Retinal pigment epithelial cell (primary cell): Measurements from ENCODE around the gene PRODH.
"Not testable (repeated sequence)": the region's sequence is repeated elsewhere in the genome, so short reads cannot be mapped to it uniquely, and the experiment has no call there.

ENCODE experiments used
- DNase-seq: peaks from one replicate; pipeline ENCODE4 v3.0.0-alpha.2; 2010; ENCODE audit warnings: low read depth
- H3K4me3 ChIP-seq: 2 replicates; pipeline ENCODE4 v1.5.1; 2011; ENCODE audit warnings: mild to moderate bottlenecking, low read length, control low read depth, moderate library complexity
- TF ChIP-seq, protein P1 (sequence below): conservative IDR thresholded peaks from 2 replicates; pipeline ENCODE4 v1.5.1; 2011; ENCODE audit warnings: low read depth, low read length, control low read depth, inconsistent platforms

The PRODH gene

DNA sequence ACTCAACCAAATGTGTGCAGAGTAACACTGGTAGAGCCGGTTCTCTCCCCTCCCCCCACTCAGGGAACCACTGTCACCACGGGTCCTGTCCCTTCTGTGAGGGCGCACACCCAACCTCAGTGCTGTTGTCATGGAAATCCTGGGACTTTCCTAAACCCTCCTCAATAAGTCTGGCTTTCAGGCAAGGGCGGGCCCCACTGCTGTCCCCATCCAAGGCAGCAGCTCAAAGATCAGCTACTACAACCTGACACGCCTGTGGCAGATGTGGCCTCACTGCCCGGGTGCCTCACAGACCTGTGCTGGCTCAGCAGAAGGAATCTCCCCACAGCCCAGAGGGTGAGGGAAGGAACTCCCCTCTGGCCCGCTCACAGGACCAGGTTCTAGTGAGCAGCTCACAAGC is 2.2 kb downstream of the PRODH start:
- DNase-seq, result no peak
- no peak overlapping the region for H3K4me3 ChIP-seq
- TF ChIP-seq, protein P1, sequence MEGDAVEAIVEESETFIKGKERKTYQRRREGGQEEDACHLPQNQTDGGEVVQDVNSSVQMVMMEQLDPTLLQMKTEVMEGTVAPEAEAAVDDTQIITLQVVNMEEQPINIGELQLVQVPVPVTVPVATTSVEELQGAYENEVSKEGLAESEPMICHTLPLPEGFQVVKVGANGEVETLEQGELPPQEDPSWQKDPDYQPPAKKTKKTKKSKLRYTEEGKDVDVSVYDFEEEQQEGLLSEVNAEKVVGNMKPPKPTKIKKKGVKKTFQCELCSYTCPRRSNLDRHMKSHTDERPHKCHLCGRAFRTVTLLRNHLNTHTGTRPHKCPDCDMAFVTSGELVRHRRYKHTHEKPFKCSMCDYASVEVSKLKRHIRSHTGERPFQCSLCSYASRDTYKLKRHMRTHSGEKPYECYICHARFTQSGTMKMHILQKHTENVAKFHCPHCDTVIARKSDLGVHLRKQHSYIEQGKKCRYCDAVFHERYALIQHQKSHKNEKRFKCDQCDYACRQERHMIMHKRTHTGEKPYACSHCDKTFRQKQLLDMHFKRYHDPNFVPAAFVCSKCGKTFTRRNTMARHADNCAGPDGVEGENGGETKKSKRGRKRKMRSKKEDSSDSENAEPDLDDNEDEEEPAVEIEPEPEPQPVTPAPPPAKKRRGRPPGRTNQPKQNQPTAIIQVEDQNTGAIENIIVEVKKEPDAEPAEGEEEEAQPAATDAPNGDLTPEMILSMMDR, result no peak

DNA sequence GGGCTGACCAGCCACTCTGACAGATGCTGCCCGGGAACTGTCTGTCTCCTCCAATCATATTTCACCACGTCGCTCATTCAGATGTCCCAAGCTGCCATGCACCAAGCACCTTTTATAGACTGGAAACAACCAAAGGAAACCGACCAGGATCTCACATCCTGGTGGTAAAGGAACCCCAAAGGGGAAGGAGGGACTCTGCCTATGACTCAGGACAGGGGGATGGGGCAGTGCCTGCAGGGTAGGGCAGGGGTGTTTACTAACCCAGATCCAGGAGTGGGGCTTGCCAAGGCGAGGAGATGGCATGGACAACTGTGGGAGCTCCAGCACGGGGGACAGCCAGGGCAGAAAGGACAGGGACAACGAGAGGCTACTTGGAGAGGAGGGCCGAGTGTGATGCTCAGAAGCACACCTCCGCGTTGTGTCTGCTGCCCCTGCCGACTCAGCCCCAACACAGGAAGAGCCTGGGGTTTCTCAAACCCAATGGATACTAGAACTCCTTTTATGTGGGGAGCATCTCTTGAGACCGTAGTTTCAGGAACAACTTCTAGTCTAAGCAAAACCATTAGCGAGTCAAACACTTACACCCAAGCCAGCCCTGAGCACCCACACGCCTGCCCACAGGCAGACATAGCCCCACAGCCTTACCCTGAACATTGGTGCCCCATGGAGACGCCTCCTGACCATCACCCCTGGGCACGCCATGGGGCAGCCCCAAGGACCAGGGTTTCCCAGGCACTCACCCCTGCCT is 4.0 kb downstream of the PRODH start:
- no peak overlapping the region for H3K4me3 ChIP-seq
- TF ChIP-seq, protein P1, result no peak
- no peak for DNase-seq

DNA sequence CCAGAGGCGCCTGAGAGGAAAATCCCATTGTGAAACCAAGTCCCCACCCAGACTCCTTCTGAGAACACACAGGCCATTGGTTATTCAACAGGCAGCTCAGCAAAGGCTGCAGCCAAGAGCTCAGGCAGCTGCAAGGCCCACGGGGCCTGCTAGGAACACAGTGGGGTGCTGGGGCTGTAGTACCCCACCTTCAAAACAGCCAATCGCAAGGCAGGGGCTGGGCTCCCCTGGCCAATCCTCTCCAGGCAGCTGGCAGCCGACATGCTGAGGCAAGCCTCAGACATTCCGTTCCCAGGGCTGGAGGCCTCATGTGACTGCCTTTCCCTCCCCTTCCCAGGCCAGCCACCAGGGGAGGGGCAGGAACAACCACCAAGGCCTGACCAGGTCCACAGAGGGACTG is 6.6 kb downstream of the PRODH start:
- TF ChIP-seq, protein P1, result no peak
- DNase-seq, result no peak

GRCh38 chr22:18927573-18927972 is 8.5 kb downstream of the PRODH start:
- TF ChIP-seq, protein P1, result no peak
- no peak for DNase-seq
- H3K4me3 ChIP-seq, result no peak overlapping the region

More for the DNA sequence above, 6.6 kb downstream of the PRODH start:
- H3K4me3 ChIP-seq, result no peak overlapping the region

GRCh38 chr22:18927020-18927419 is 9.1 kb downstream of the PRODH start:
- TF ChIP-seq, protein P1, result no peak
- DNase-seq, result no peak
- no peak overlapping the region for H3K4me3 ChIP-seq

DNA sequence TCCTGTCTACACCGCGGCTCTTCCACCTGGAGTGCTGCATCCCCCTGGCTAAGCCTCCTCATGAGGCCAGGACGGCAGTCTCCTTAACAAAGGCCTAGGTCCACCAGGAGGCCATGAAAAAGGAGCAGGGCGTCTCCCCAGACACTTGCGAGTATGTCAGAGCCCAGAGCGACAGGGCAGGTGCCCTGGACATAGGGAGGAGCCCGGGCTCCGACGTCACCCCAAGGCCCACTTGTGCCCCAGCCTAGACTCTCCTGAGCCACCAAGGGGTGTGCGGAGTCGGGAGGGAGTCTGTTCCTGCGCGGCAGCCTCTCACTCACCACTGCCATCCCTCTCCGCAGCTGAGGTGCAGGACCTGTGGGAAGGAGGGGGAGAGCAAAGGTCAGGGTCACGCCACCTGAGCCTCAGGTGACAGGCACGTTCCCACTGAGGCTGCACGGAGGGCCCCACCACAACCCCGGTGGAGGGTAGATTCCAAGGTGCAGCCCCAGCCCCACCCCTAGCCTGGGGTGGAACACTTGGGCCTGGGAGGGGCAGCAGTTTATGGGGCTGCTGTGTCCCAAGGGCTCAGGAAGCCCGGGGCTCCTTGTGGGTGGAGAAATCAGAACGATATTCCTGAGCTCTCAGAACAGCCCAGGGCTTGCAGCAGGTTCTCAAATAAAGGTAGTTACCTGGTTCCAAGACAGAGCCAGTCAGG is 10.6 kb downstream of the PRODH start:
- no peak for DNase-seq
- H3K4me3 ChIP-seq, result no peak overlapping the region
- TF ChIP-seq, protein P1, result no peak

DNA sequence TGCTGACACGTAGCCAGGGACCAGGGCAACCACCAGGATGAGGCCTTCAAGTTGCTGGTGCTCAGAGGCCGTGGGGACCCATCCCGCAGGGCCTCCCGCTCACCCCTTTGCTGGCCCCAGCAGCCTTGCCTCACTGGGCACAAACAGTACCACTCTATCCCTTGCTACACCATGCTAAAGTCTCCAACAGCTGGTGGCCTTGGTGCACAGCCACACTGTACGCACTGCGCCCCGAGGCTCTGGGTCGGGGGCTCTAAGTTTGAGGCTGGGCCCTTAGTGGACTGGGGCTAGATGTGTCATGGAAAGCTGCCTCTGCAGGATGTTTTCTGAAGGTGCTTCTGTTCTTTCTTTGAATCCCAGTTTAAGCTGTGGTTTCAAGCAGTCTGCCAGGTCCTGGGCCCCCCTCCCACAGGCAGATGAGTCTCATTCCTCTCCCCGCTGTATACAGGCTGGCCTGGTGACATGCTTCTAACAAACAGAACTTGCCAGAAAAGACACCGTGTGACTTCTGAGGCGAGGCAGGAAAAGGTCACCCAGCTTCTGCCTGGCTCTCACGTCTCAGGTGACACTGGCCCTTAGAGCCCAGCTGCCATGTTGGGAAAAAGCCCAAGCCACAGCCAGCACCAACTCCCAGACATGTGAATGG is 15.7 kb downstream of the PRODH start:
- not testable (repeated sequence) for DNase-seq, H3K4me3 ChIP-seq

DNA sequence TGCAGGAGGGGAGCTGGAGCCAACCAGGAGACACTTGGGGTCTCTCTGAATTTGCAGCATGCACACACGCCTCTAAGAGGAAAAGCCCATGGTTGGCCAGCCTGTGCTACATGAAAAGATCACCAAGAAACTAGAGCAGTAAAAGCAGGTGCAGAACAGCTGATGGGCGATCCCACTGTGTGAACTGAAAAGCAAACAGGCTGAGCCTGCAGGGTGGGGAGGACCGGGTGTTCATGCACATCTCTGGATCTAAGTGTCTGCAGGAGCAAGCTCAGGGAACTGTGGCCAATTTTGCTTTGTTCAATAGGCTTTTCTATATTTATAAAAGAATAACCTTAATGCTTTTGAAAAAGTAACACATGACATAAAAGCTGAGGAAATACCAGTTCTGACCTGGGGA is 18.3 kb downstream of the PRODH start:
- not testable (repeated sequence) for H3K4me3 ChIP-seq, DNase-seq

DNA sequence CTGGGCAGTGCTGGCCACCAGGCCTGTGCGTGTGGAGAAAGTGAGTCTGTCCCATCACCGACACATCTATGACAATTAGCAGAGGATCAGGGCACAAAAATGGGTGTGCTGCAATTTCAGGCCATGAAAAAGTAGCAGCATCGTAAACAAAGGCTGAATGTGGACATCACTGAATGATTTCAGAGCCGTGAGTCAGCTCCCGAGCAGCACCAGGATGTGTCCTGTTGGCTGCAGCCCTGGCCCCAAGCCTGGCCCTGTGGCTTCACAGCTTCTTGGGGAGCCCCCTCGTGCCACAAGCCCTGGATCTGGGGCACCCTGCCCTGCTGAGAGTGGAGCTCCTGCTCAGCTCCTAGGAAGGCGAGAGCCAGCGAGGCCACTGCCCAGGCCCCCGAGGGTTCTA is 20.5 kb downstream of the PRODH start:
- H3K4me3 ChIP-seq, DNase-seq: not testable (repeated sequence)

DNA sequence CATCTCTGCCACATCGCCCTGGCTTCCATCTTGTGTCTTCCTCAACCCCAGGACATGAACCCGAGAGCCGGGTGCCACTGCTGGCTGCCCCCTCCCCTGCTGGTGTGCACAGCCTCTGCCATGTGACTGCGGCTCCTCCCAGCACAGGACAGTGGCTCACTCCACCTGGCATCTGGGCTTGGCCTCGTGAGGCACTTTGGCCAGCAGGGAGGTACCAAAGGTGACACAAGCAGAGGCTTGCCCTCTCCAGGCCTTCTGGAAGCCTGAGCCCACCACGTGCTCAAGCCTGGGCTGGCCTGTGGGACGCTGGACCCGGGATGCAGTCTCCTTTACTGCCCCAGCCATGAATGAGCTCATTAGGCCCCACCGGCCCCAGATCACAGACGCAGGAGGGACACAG is 21.5 kb downstream of the PRODH start:
- not testable (repeated sequence) for DNase-seq, H3K4me3 ChIP-seq

GRCh38 chr22:18912264-18912946 is 23.7 kb downstream of the PRODH start:
- not testable (repeated sequence) for DNase-seq, H3K4me3 ChIP-seq
